ENCODE data around the gene ATP11C.

ATP11C gene

GRCh38 chrX:139905051-139905450 lies 27.8 kb downstream of the ATP11C start:
- H3K27ac ChIP-seq: no peak overlapping the region
- TF ChIP-seq CTCF (IDR thresholded peaks at IDR 0.05) (no peak), ZFX (IDR thresholded peaks at IDR 0.05; ENCODE audit: borderline replicate concordance) (no peak)

- no peak overlapping the region for H3K27ac ChIP-seq
- TF ChIP-seq CTCF (IDR thresholded peaks at IDR 0.05): no peak
- no peak for TF ChIP-seq ZFX (IDR thresholded peaks at IDR 0.05; ENCODE audit: borderline replicate concordance)
Observed at GRCh38 chrX:139903210-139903609, 29.6 kb downstream of the ATP11C start.

- TF ChIP-seq CTCF (IDR thresholded peaks at IDR 0.05) (no peak), ZFX (IDR thresholded peaks at IDR 0.05; ENCODE audit: borderline replicate concordance) (no peak)
Observed at GRCh38 chrX:139902559-139902958, 30.3 kb downstream of the ATP11C start.

GRCh38 chrX:139898334-139898733 lies 34.5 kb downstream of the ATP11C start:
- no peak for TF ChIP-seq CTCF (IDR thresholded peaks at IDR 0.05)
- TF ChIP-seq ZFX (IDR thresholded peaks at IDR 0.05; ENCODE audit: borderline replicate concordance): no peak

More at GRCh38 chrX:139902559-139902958, 30.3 kb downstream of the ATP11C start:
- no peak overlapping the region for H3K27ac ChIP-seq

GRCh38 chrX:139892512-139892911 lies 40.3 kb downstream of the ATP11C start:
- no peak overlapping the region for H3K27ac ChIP-seq
- TF ChIP-seq ZFX (IDR thresholded peaks at IDR 0.05; ENCODE audit: borderline replicate concordance) (no peak), CTCF (IDR thresholded peaks at IDR 0.05) (no peak)

More at GRCh38 chrX:139898334-139898733, 34.5 kb downstream of the ATP11C start:
- H3K27ac ChIP-seq: no peak overlapping the region

GRCh38 chrX:139890991-139891700 lies 41.7 kb downstream of the ATP11C start:
- no peak for TF ChIP-seq ZFX (IDR thresholded peaks at IDR 0.05; ENCODE audit: borderline replicate concordance)
- TF ChIP-seq CTCF (IDR thresholded peaks at IDR 0.05): no peak
- no peak overlapping the region for H3K27ac ChIP-seq

- no peak for TF ChIP-seq CTCF (IDR thresholded peaks at IDR 0.05)
- TF ChIP-seq ZFX (IDR thresholded peaks at IDR 0.05; ENCODE audit: borderline replicate concordance): no peak
Observed at GRCh38 chrX:139889760-139890159, 43.1 kb downstream of the ATP11C start.

More at GRCh38 chrX:139889760-139890159, 43.1 kb downstream of the ATP11C start:
- no peak overlapping the region for H3K27ac ChIP-seq
